GM21619 (cell line): ENCODE results near the gene THYN1.
"Not testable (repeated sequence)": the region's sequence is repeated elsewhere in the genome, so short reads cannot be mapped to it uniquely, and the experiment has no call there.

Source experiments
- ATAC-seq: cut with Tn5 transposase; IDR thresholded peaks from one replicate; pipeline ENCODE4 v1.9.1; 2021; ENCODE audit not compliant: unreplicated experiment

THYN1 gene

GRCh38 chr11:134253188-134253993, at the start of gene THYN1, which contains the start of gene ACAD8:
Gene THYN1, minus strand, starts transcription at chr11:134253352. Its CDS starts 470 bp downstream, at chr11:134252882.
Gene ACAD8, plus strand, starts transcription at chr11:134253568. Its CDS starts 33 bp downstream, at chr11:134253601.
- ATAC-seq: peak; percentile 99

GRCh38 chr11:134294664-134295063, 41.5 kb upstream of the THYN1 start:
- ATAC-seq: no peak

- ATAC-seq: no peak
These were observed 40.3 kb upstream of the THYN1 start for GRCh38 chr11:134293119-134294113.

GRCh38 chr11:134292661-134293060, 39.5 kb upstream of the THYN1 start:
- no peak for ATAC-seq

- no peak for ATAC-seq
These were observed 38.0 kb upstream of the THYN1 start for GRCh38 chr11:134291196-134291595.

- no peak for ATAC-seq
These were observed 37.5 kb upstream of the THYN1 start for GRCh38 chr11:134290646-134291045.

GRCh38 chr11:134289789-134290188, 36.6 kb upstream of the THYN1 start:
- ATAC-seq: no peak

- ATAC-seq: no peak
These were observed 36.0 kb upstream of the THYN1 start for GRCh38 chr11:134289167-134289566.

- ATAC-seq: no peak
These were observed 35.3 kb upstream of the THYN1 start for GRCh38 chr11:134288486-134288885.

GRCh38 chr11:134287561-134287960, 34.4 kb upstream of the THYN1 start:
- no peak for ATAC-seq

- ATAC-seq: not testable (repeated sequence)
These were observed 31.2 kb upstream of the THYN1 start for GRCh38 chr11:134284349-134284748.

GRCh38 chr11:134283461-134284230, 30.5 kb upstream of the THYN1 start:
- no peak for ATAC-seq

GRCh38 chr11:134282121-134283045, 29.2 kb upstream of the THYN1 start:
- ATAC-seq: no peak

GRCh38 chr11:134281635-134282034, 28.5 kb upstream of the THYN1 start:
- ATAC-seq: not testable (repeated sequence)

- ATAC-seq: no peak
These were observed 25.2 kb upstream of the THYN1 start for GRCh38 chr11:134278356-134278755.

- ATAC-seq: no peak
These were observed 24.2 kb upstream of the THYN1 start for GRCh38 chr11:134277183-134278001.

- peak; percentile 21 for ATAC-seq
These were observed 23.4 kb upstream of the THYN1 start for GRCh38 chr11:134276396-134277182.
